AG04449 (cell line): ENCODE data around the gene SND1.
A peak's percentile ranks its signal among the peaks of the same experiment; 100 is the strongest.

ENCODE experiments used
- CTCF ChIA-PET: fragments of 350-600 bp; formaldehyde crosslinking; extraction: SDS; loops from one replicate; lab custom pipeline; 2021; ENCODE audit warnings: antibody characterized with exemption; lab: Yijun Ruan, JAX
- POLR2A ChIA-PET: fragments of 400-600, 350-600 bp; formaldehyde crosslinking; extraction: SDS; loops from one replicate; lab custom pipeline; 2020; ENCODE audit warnings: antibody characterized with exemption, inconsistent platforms; lab: Yijun Ruan, JAX
- DNase-seq: peaks from one replicate; pipeline ENCODE4 v3.0.0-alpha.2; 2010; ENCODE audit warnings: low read depth, low spot score
- H3K4me3 ChIP-seq: 2 replicates; pipeline ENCODE4 v1.5.1; 2011; ENCODE audit warnings: low read depth, mild to moderate bottlenecking, control low read depth, low read length
- TF ChIP-seq, protein P1 (sequence below): IDR thresholded peaks from one replicate; pipeline ENCODE4 v1.5.1; 2011; ENCODE audit warnings: mild to moderate bottlenecking, moderate library complexity, low read length, control low read depth, inconsistent platforms; ENCODE audit not compliant: insufficient read depth; ENCODE audit errors: missing control alignments

Gene SND1

DNA sequence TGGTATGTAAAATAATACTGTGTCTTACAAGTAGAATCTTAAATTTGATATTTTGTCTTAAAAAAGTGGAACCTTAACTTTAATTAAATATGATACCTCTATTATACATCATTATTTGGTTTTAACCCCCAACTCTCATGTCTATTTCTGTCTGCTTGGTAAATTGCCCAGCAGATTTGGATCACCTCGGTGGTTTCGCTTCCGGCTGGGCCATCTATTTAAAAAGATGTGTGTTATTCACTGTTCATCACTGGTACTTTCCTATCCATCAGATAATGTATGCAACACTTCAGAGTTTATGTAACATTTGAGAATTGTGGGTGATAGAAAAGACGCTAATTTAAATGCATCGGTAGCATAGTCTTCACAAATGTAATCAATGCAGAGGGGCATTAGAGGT is 119.7 kb downstream of the SND1 start:
- ChIA-PET CTCF (interaction anchor here (0.6 kb wide), 1 partner anchor 31 kb away, joined by 3 read pairs; no protein-coding TSS in a partner anchor), POLR2A (no interaction called here)
- no peak for DNase-seq

DNA sequence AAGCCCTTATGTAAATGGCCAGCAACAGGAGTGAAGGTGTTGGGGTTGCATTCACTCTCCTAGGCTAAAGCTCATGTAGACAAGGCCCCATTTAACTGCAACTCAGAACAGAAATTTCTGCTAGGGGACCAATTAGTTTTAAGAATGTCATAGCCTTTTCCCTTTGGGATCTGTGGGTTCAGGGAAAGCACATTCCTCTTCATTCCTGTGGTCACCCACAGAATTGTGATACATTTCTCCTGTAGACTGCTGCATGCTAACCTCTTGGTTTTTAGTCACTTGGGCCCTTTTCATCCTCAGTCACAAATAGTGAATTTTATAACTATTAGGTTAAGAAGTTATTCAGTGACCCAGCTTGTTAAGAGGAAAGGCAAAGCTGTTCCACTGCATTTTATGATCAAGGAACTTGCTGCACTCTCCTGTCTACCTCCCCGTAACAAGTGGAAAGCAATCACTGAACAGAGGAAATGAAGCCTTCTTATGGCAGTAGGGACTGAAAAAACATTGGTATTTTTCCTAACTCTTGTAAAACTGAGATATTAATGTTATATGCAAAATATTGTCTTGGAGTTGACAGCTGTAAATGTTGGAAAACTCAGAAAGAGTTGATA is 124.9 kb downstream of the SND1 start:
- TF ChIP-seq, protein P1, sequence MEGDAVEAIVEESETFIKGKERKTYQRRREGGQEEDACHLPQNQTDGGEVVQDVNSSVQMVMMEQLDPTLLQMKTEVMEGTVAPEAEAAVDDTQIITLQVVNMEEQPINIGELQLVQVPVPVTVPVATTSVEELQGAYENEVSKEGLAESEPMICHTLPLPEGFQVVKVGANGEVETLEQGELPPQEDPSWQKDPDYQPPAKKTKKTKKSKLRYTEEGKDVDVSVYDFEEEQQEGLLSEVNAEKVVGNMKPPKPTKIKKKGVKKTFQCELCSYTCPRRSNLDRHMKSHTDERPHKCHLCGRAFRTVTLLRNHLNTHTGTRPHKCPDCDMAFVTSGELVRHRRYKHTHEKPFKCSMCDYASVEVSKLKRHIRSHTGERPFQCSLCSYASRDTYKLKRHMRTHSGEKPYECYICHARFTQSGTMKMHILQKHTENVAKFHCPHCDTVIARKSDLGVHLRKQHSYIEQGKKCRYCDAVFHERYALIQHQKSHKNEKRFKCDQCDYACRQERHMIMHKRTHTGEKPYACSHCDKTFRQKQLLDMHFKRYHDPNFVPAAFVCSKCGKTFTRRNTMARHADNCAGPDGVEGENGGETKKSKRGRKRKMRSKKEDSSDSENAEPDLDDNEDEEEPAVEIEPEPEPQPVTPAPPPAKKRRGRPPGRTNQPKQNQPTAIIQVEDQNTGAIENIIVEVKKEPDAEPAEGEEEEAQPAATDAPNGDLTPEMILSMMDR: no peak
- H3K4me3 ChIP-seq: no peak overlapping the region
- peak; percentile 81 for DNase-seq
- CTCF ChIA-PET: interaction anchor here (1.5 kb wide), 1 partner anchor 15 kb away, joined by 6 read pairs; no protein-coding TSS in a partner anchor
- POLR2A ChIA-PET: no interaction called here

More for the DNA sequence above, 119.7 kb downstream of the SND1 start:
- no peak overlapping the region for H3K4me3 ChIP-seq
- TF ChIP-seq, protein P1: no peak

DNA sequence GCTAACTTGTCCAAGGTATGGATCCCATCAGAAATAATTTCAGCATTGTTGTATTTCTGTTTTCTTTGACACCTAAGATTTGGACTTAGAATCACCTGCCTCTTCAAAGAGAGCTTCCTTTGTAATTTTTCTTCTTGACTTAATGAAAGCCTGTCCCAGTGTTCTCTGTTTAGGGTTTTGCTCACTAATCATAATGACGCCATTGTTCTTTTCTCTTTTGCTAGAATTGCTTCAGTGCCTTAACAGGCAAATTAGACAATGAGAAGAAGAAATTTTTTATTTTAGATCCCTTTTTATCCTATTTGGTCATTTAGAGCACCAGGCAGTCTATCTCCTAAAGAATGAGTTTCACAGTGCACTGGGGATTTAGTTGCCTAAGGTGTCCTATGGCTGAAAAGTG is 128.5 kb downstream of the SND1 start:
- no peak overlapping the region for H3K4me3 ChIP-seq
- TF ChIP-seq, protein P1: no peak
- ChIA-PET CTCF (interaction anchor here (0.9 to 2.3 kb wide), 2 partner anchors 12 to 73 kb away, joined by 3 to 9 read pairs; no protein-coding TSS in a partner anchor), POLR2A (no interaction called here)
- DNase-seq: no peak

DNA sequence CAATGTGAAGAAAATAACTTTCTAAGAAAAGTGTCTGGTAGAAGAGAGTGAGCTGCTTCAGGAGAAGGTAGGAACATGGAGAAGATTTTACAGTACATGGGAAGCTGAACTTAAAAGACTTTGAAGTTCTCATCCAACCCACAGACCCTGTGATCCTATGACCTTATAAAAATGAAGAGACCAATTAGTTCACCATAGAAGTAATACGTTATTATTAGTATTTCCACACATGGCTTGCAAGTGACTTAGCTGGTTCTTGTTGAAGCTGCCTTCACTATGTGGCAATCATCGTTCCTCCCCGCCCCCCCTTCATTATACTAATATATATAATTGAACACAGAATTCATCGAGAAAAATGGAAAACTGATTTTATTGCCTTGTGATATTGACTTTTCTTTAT is 129.1 kb downstream of the SND1 start:
- no peak overlapping the region for H3K4me3 ChIP-seq
- DNase-seq: no peak
- POLR2A ChIA-PET: no interaction called here
- CTCF ChIA-PET: interaction anchor here (2.3 kb wide), 1 partner anchor 12 kb away, joined by 9 read pairs; no protein-coding TSS in a partner anchor
- TF ChIP-seq, protein P1: no peak

DNA sequence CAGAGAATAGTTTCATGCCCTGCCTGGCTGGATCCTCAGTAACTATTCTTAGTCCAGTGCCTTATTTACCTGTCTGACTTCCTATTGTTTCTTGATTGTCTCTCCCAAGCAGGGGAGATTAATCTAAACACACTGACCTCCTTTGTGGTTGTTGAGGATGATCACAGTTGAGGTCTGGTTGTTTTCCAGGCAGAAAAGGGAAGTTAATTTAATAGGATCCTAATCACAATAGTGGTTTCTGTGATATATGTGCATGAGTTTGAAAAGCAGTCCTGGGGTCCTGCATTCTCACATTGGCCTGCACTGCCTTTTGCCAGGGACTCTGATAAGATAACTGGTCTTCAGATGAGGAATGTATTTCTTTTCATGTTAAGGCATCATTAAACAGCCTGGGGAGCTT is 130.1 kb downstream of the SND1 start:
- no peak overlapping the region for H3K4me3 ChIP-seq
- ChIA-PET POLR2A (no interaction called here), CTCF (interaction anchor here (1.7 kb wide), 1 partner anchor 10 kb away, joined by 4 read pairs; no protein-coding TSS in a partner anchor)
- TF ChIP-seq, protein P1: no peak
- no peak for DNase-seq

DNA sequence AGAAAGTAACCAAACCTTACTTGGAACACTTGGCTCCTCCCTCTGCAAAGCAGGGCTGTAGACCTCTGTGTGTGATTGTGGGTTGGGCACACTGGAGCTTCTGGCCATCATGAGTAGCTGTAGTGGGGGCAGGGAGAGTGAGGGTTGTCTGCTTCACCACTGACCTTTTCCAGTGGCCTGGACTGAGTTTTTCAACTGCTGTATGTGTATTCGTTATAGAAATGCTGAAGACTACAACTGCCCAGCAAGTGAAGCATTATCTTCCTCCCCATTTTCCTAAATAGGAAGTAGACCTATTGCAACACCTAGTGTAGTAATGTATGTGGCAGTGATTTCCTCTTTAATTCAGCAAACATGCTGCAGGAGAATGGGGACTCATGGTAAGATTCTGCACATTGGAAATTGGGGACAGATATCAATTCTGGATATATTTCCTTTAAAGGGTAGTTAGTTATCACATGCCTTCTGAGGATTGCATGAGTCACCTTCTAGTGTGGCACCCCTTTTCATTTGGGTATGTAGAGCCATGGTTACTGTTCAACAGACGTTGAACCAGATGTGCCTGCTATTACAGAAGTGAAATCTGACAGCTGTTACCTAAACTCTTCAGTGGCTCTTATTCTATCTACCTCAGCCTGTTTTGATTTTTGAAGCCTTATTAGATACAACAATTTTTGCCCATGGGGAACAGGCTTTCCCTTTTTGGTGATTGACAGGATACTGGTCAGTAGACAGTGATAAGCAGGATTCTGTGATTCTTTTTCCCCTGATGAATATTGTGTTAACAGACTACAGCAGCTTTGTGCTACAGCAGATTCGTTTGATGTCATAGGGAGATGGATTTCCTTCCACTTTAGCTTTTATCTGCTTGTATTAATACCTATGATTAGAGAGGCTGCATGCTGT is 130.9 kb downstream of the SND1 start:
- H3K4me3 ChIP-seq: no peak overlapping the region
- TF ChIP-seq, protein P1: no peak
- ChIA-PET POLR2A (no interaction called here), CTCF (interaction anchor here (1.7 kb wide), 1 partner anchor 9 kb away, joined by 4 read pairs; no protein-coding TSS in a partner anchor)
- no peak for DNase-seq
